DMS153 treated with DMSO at 0.1 percent for 48 hours (cell line): ENCODE results near the gene ANKRD16.

Experiments used
- DNase-seq: peaks from one replicate; lab custom pipeline; 2025; ENCODE audit not compliant: unreplicated experiment; lab: John Stamatoyannopoulos, UW

Gene ANKRD16

GRCh38 chr10:5904227-5904626, 14.5 kb upstream of the ANKRD16 start:
- no peak for DNase-seq

- DNase-seq, result no peak
These were observed 13.9 kb upstream of the ANKRD16 start for GRCh38 chr10:5903563-5903962.

- DNase-seq, result no peak
These were observed 13.0 kb upstream of the ANKRD16 start for GRCh38 chr10:5902511-5903274.

GRCh38 chr10:5900247-5900646, 10.6 kb upstream of the ANKRD16 start:
- DNase-seq, result no peak

- no peak for DNase-seq
These were observed 8.5 kb upstream of the ANKRD16 start for GRCh38 chr10:5898163-5898562.

GRCh38 chr10:5897504-5897903, 7.8 kb upstream of the ANKRD16 start:
- no peak for DNase-seq

GRCh38 chr10:5897053-5897340, 7.3 kb upstream of the ANKRD16 start:
- no peak for DNase-seq

GRCh38 chr10:5896208-5897052, 6.7 kb upstream of the ANKRD16 start:
- no peak for DNase-seq

GRCh38 chr10:5895804-5896203, 6.1 kb upstream of the ANKRD16 start:
- DNase-seq, result no peak

- DNase-seq, result no peak
These were observed 5.7 kb upstream of the ANKRD16 start for GRCh38 chr10:5895365-5895764.

GRCh38 chr10:5894873-5895272, 5.2 kb upstream of the ANKRD16 start:
- DNase-seq, result no peak

- DNase-seq, result no peak
These were observed 4.7 kb upstream of the ANKRD16 start for GRCh38 chr10:5894403-5894802.

GRCh38 chr10:5893321-5893720, 3.6 kb upstream of the ANKRD16 start:
- DNase-seq, result no peak

GRCh38 chr10:5892007-5892406, 2.3 kb upstream of the ANKRD16 start:
- no peak for DNase-seq

GRCh38 chr10:5891009-5891408, 1.3 kb upstream of the ANKRD16 start:
- no peak for DNase-seq

GRCh38 chr10:5890452-5890915, 791 bp upstream of the ANKRD16 start:
- no peak for DNase-seq

- no peak for DNase-seq
These were observed 660 bp downstream of the ANKRD16 start for GRCh38 chr10:5888843-5889623.

- DNase-seq, result no peak
These were observed 1.3 kb downstream of the ANKRD16 start for GRCh38 chr10:5888351-5888750.

- no peak for DNase-seq
These were observed 2.1 kb downstream of the ANKRD16 start for GRCh38 chr10:5887641-5888040.

GRCh38 chr10:5887029-5887428, 2.7 kb downstream of the ANKRD16 start:
- no peak for DNase-seq

GRCh38 chr10:5885619-5886018, 4.1 kb downstream of the ANKRD16 start:
- no peak for DNase-seq

- DNase-seq, result no peak
These were observed 6.7 kb downstream of the ANKRD16 start for GRCh38 chr10:5882961-5883360.
